ENCODE results near the gene CCDC68.
"Not testable (repeated sequence)": the region's sequence is repeated elsewhere in the genome, so short reads cannot be mapped to it uniquely, and the experiment has no call there.

Gene CCDC68

DNA sequence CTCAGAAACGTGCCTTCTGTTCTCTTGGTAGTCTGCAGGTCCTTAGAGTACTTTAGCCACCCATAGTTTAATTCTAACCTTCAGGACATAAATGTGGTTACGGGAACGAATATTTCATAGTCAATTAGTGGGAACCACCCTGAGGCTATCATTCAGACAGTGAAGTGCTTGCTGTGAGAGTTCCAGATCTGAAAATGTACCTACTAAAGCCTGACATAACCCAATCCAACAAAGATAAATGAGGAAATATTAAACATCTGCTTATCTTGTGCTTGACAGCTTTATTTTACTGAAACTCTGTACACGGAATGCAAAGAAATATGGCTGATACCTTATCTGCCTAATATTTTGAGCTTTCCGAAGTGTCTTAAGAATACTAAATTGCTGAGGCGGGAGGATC is 88.0 kb downstream of the CCDC68 start:
- no peak for DNase-seq

DNA sequence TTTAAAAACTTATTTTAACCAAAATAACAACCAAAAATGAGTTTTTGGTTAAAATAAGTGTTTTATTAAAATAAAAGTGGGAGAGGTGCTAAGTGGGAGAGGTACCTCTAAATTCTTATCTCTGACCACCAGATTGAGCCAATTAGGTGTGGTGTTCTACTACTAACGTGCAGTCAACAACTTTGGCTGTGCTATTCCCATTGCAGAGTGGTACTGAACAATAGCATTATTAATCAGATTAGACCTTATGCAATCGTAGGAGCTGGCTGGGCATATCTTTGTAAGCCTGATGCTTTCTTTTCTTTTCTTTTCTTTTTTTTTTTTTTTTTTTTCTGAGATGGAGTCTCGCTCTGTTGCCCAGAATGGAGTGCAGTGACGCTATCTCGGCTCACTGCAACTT is 92.1 kb downstream of the CCDC68 start:
- no peak for DNase-seq

DNA sequence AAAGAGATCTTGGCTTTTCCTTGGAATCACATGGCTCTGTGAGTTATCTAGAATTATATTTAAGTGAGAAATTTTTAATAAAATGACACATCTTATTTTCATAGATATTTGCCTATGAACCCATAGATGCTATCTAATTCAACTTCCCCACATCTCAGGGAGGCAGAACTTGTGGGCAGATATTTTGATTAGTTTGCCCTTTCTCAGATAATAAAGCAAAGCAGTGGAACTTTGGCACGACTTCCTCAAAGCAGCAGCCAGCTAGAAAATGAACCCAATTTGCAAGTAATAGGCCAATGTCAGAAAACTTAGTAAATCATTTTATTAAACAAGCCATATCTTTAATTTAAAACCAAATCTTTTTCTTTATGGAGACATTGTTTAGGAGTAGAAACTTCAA is 98.3 kb downstream of the CCDC68 start:
- DNase-seq, result no peak

DNA sequence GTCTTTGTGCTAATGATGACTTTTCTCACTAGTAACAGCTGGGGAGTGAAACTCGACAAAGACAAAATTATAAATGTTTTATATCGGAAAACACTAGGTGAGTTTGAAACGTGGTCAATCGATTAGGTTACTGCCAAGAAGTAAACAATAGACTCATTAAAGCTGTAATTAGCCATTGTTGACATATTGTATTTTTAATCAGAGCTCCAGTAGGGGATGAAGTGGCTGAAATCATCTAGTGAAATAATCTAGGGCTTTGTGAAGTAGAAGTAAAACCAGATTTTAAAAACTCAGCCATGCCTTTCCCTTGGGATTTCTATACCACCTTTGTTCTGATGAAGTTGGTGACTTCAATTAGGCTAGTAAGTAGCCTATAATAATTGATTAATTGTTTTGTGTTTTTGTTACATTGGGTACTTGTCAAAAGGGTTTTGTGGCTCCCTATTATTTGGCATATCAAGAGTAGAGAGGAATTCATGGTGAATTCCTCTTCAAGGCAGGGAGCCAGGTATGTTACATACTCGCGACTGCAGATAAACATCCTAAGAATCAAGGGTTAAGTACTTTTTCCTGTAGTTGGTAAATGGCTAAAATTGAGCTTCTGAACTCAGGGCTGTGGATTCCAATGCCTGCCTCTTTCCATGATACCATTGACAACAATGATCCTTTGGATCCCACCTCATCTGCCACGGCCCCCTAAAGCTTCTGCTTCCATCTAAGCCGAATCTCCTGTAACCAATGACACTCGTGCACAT is 99.4 kb downstream of the CCDC68 start:
- DNase-seq, result no peak

DNA sequence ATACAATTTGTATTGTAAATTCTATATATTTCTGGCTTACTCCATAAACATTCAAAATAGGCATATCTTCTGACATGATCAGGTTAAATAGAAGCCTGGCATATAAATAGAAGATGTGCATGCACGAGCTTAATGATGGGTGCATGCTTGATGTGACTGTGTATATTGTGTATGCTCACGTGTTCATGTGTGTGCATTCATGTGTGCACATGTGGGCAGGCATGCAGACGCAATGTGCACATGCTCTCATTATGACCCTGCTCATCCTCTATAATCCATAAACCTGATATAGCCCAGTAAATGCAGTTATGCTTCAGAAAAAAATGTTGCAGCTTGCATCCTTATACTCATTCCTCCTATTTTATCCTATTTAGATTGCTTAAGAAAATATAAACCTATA is 101.8 kb downstream of the CCDC68 start:
- no peak for DNase-seq

DNA sequence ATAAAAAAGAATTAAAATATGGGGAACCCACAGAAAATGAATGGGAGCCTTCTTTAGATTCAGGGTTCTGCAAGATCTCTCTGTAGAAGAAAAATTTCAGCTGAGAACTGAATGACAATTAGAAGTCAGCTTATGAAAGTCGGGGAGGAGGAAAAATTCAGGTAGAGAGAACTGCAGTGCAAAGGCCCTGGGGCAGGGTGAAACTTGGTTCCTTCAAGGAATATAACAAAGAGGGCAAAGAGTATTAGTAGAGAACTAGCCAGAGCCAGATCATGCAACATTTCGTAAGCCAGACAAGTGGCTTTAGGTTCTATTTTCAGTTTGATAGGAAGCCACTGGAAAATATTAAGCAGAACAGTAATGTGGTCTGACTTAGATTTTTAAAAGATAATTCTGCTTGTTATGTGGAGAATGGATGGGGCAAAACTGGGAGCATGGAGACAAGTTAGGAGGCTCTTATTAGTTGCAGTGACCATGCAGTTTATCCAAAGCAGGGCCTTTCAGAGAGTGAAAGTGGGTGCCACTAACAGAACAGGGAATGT is 103.1 kb downstream of the CCDC68 start:
- no peak for DNase-seq

DNA sequence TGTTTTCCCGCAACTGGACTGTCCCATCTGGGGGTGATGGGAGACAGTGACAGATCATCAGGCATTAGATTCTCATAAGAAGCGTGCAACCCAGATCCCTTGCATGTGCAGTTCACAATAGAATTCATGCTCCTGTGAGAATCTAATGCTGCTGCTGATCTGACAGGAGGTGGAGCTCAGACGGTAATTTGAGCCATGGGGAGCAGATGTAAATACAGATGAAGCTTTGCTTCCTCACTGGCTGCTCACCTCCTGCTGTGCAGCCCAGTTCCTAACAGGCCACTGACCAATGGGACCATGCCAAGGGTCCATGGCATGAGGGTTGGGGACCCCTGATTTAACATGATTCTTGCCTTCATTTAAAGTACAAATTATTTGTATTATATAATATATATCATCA is 104.2 kb downstream of the CCDC68 start:
- DNase-seq, result not testable (repeated sequence)

DNA sequence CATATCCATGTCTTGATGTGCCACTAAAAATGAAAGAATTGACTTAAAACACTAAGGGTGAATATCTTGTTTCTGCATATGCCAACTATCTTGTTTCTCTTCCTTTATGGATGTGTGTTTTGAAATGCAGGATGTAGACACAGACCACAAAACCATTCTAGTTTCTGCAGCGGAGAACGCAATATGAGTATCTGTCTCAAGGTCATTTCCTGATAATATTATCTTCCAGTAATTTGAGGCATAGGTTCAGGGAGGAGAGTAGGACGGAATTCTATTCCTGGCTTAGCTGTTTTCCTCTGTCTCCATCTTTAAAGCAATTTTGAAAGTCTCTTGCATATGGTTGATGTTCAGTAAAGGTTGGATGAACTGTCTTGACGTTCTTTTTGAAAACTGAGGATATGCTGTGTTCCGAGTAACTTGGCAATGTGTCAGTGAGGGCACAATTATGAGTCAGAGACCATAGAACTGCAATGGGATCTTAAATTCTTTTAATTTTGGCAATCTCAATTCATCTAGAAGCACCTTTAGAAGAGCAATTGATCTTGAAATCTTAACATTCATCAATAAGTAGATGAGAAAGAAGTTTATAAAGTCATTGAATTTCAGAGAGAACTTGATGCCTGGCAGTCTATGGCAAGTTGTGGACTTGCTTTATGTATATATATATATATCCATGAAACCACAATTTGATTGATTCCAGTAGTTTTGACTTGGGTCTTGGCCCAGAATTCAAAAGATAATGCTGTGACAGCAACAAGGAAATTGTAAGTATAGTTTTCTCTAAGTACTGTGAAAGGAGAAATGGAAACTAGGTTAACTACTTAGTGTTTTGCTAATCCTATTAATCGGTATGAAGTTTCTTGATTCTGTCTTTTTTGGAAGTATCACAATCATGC is 106.2 kb downstream of the CCDC68 start:
- no peak for DNase-seq
